Activated CD4-positive, alpha-beta memory T cell treated with anti-CD3 and anti-CD28 coated beads for 36 hours (primary cell): ENCODE data around the gene GPC1. TPM values are rescaled to one million over a fixed set of nuclear protein-coding genes. Genes with fewer than 3 reads are reported as not detected.

Experiments
- CTCF ChIA-PET: fragments of 350-600 bp; sonication (Branson Sonifier 250); formaldehyde crosslinking; loops from one replicate; lab custom pipeline; 2021; ENCODE audit warnings: antibody characterized with exemption, inconsistent platforms; lab: Charles Lee
- POLR2A ChIA-PET: fragments of 350-600 bp; sonication (Branson Sonifier 250); formaldehyde crosslinking; loops from one replicate; lab custom pipeline; 2021; ENCODE audit warnings: antibody characterized with exemption; lab: Charles Lee
- DNase-seq: peaks from one replicate; pipeline ENCODE4 v3.0.0-alpha.2; 2020
- H3K27ac Mint-ChIP-seq: one replicate; pipeline ENCODE4 v1.8.0; 2021; ENCODE audit warnings: mixed read lengths
- H3K27me3 Mint-ChIP-seq: one replicate; pipeline ENCODE4 v1.8.0; 2021; ENCODE audit warnings: mixed read lengths
- H3K36me3 Mint-ChIP-seq: one replicate; pipeline ENCODE4 v1.8.0; 2021; ENCODE audit warnings: mixed read lengths
- H3K4me1 Mint-ChIP-seq: one replicate; pipeline ENCODE4 v1.8.0; 2021; ENCODE audit warnings: low read depth, mixed read lengths
- H3K4me3 Mint-ChIP-seq: one replicate; pipeline ENCODE4 v1.8.0; 2021; ENCODE audit warnings: mild to moderate bottlenecking, mixed read lengths
- H3K9me3 Mint-ChIP-seq: one replicate; pipeline ENCODE4 v1.8.0; 2021; ENCODE audit warnings: mixed read lengths
- intact Hi-C: fragments of 100-400 bp; cut with micrococcal nuclease; formaldehyde crosslinking; loops from one replicate; pipeline ENCODE4 v1.15.1; 2023
- total RNA-seq, 2 experiments: library from RNA; stranded (reverse); gene quantifications; one replicate each; pipeline ENCODE4 v1.2.3, GENCODE V29; 2021

GPC1 gene
- total RNA-seq, 2 experiments from 2014 or later, result 4.7 to 4.9 TPM

DNA sequence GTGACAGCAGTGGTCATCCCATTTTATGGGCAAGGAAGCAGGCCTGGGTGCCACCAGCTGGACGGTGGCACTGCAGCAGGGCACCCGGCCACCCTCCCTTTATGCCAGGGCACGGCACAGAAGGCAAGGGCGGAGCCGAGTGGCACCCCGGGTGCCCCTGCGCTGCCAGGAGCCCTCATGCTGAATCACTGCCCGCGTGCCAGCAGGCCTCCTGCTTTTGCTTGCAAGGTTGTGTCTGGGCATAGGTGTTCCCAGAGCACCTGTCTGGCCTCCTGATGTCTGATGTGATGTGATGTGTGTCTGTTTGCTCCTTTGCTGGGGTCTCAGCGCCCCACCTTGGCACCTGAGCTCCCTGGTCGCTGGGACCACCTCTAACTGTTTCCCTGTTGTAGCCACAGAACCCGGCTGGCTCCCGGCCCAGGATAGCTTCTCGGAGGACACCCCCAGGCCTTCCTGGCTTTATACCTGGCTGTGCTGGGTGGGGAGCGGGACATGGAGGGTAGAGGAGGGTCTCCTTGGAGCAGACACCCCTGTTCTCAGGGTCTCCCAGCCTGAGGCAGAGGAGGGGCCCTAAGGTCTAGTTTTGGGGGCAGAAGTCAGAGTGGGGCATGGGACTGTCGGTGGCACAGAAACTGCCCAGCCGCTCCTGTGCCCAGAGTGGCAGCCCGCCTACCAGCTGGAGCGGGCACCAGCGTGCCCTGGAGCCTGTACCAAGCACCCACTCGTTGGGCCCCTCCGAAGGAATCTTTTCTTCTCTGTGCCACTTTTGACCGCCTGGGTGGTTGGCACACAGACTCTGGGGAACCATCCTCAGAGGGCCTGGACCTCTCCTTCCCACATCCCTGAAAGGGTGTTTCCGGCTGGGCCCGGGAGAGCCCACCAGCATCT, 3.6 kb downstream of the GPC1 start:
- ChIA-PET CTCF (interaction anchor here (0.7 to 1.9 kb wide), 6 partner anchors 23 to 207 kb away, joined by 3 to 24 read pairs (median 4); no protein-coding TSS in a partner anchor), POLR2A (no interaction called here)
- Mint-ChIP-seq H3K27me3 (peaks cover 15% of the 10 kb centered on the region), H3K4me3 (no peak overlapping the region), H3K27ac (no peak overlapping the region), H3K36me3 (no peaks in the 10 kb centered on the region), H3K4me1 (peaks cover 11% of the 10 kb centered on the region), H3K9me3 (no peaks in the 10 kb centered on the region)
- intact Hi-C loops, result loop anchor here (1.0 kb wide), 2 partner anchors 206 to 289 kb away; no protein-coding TSS in a partner anchor
- DNase-seq, result no peak

GRCh38 chr2:240439698-240440151, 4.3 kb downstream of the GPC1 start:
- CTCF ChIA-PET, result interaction anchor here (1.2 to 1.9 kb wide), 3 partner anchors 24 to 208 kb away, joined by 3 to 24 read pairs (median 5); no protein-coding TSS in a partner anchor

GRCh38 chr2:240440251-240440650, 4.8 kb downstream of the GPC1 start:
- H3K4me3 Mint-ChIP-seq, result no peak overlapping the region
- DNase-seq, result no peak
- POLR2A ChIA-PET, result no interaction called here
- peaks cover 6% of the 10 kb centered on the region for H3K4me1 Mint-ChIP-seq
- CTCF ChIA-PET, result interaction anchor here (1.9 kb wide), 1 partner anchor 208 kb away, joined by 24 read pairs; no protein-coding TSS in a partner anchor
- peaks cover 15% of the 10 kb centered on the region for H3K27me3 Mint-ChIP-seq
- no peak overlapping the region for H3K27ac Mint-ChIP-seq
- H3K36me3 Mint-ChIP-seq, result no peaks in the 10 kb centered on the region
- no peaks in the 10 kb centered on the region for H3K9me3 Mint-ChIP-seq
- intact Hi-C loops, result no loop called here

More at GRCh38 chr2:240439698-240440151, 4.3 kb downstream of the GPC1 start:
- Mint-ChIP-seq H3K4me1 (peaks cover 7% of the 10 kb centered on the region), H3K27ac (no peak overlapping the region), H3K4me3 (no peak overlapping the region), H3K36me3 (no peaks in the 10 kb centered on the region), H3K27me3 (peaks cover 15% of the 10 kb centered on the region), H3K9me3 (no peaks in the 10 kb centered on the region)
- DNase-seq, result no peak
- intact Hi-C loops, result no loop called here
- POLR2A ChIA-PET, result no interaction called here

DNA sequence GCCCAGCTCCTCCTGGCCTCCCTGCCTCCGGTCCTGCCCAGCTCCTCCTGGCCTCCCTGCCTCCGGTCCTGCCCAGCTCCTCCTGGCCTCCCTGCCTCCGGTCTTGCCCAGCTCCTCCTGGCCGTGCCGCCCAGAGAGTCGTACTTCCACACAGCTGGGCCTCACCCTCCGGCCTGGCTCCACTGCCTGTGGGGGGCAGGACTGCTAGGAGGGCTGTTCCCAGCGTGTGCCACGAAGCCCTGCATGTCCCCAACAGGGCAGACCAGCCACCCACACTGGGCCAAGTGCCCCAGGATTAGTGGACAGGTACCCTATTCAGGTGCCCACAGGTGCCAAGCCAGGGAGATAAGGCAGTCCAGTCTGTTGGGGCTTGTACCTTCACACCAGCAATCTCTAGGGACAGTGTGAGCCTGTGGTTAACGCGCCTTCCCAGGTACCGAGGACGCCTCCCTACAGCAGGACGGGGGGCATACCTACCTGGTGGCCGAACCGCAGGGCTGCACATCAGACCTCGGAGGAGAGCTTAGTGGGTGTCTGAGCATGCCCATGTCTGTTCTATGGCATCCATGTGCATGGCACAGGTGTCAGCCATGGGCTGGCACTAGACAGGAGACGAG, 5.3 kb downstream of the GPC1 start:
- no peaks in the 10 kb centered on the region for H3K36me3 Mint-ChIP-seq

GRCh38 chr2:240441326-240441992, 6.0 kb downstream of the GPC1 start:
- intact Hi-C loops, result no loop called here
- DNase-seq, result no peak
- POLR2A ChIA-PET, result no interaction called here
- no peaks in the 10 kb centered on the region for H3K36me3 Mint-ChIP-seq
- H3K27ac Mint-ChIP-seq, result no peak overlapping the region
- H3K9me3 Mint-ChIP-seq, result no peaks in the 10 kb centered on the region
- CTCF ChIA-PET, result no interaction called here
- H3K4me3 Mint-ChIP-seq, result no peak overlapping the region
- peaks cover 15% of the 10 kb centered on the region for H3K27me3 Mint-ChIP-seq
- H3K4me1 Mint-ChIP-seq, result peaks cover 6% of the 10 kb centered on the region

More for the DNA sequence above, 5.3 kb downstream of the GPC1 start:
- Mint-ChIP-seq H3K9me3 (no peaks in the 10 kb centered on the region), H3K4me3 (no peak overlapping the region), H3K27me3 (peaks cover 15% of the 10 kb centered on the region), H3K4me1 (peaks cover 6% of the 10 kb centered on the region), H3K27ac (no peak overlapping the region)
- intact Hi-C loops, result no loop called here
- ChIA-PET POLR2A (no interaction called here), CTCF (no interaction called here)
- no peak for DNase-seq

DNA sequence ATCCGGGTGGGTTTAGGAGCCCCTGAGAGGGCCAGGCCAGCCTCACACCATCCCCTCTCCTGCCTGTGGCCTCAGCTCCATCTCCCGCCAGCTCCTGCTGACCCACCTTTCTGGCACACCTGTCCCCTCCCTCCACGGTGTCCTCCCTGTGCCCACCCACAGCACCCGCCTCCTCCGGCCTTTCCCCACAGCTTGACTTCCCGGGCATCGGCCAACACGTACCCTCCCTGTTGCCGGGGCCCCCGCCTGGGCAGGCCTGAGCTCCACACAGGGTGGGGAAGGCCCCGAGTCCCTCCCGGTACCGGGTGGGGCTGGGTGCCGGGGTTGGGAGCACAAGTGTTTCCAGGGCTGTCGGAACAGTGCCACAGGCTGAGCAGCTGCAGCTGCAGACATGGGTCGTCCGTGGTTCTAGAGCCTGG, 6.5 kb downstream of the GPC1 start:
- CTCF ChIA-PET, result no interaction called here
- Mint-ChIP-seq H3K9me3 (no peaks in the 10 kb centered on the region), H3K36me3 (no peaks in the 10 kb centered on the region), H3K4me1 (peaks cover 6% of the 10 kb centered on the region), H3K27ac (no peak overlapping the region), H3K4me3 (no peak overlapping the region), H3K27me3 (peaks cover 13% of the 10 kb centered on the region)
- POLR2A ChIA-PET, result no interaction called here
- no peak for DNase-seq
- intact Hi-C loops, result no loop called here

- DNase-seq, result no peak
- intact Hi-C loops, result no loop called here
- Mint-ChIP-seq H3K4me1 (peaks cover under 1% of the 10 kb centered on the region), H3K27me3 (peaks cover 3% of the 10 kb centered on the region), H3K4me3 (no peak overlapping the region), H3K27ac (no peak overlapping the region), H3K9me3 (no peaks in the 10 kb centered on the region), H3K36me3 (no peaks in the 10 kb centered on the region)
- POLR2A ChIA-PET, result no interaction called here
- CTCF ChIA-PET, result no interaction called here
Measured at GRCh38 chr2:240442891-240443715, 7.6 kb downstream of the GPC1 start.

DNA sequence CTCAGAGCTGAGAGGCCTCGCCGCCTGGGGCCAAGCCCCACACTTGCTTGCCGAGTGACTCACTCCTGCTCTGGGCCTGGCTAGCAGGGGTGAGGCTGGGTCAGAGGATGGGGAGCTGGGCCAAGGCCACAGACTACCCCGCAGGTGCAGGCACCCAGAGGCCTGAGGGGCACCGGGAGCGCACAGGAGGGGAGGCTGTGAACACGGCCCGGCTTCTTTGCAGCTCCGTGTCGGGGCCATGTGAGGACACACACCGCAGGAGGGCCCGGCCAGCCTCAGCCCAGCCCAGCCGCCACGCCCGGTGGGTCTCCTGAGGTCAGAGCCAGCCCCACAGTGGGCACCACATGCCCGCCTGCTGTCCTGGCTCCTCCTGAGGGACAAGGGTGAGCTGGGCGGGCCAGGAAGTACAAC, 8.4 kb downstream of the GPC1 start:
- no peaks in the 10 kb centered on the region for H3K4me1 Mint-ChIP-seq
- H3K36me3 Mint-ChIP-seq, result no peaks in the 10 kb centered on the region
- intact Hi-C loops, result no loop called here
- DNase-seq, result no peak
- ChIA-PET CTCF (no interaction called here), POLR2A (no interaction called here)
- H3K4me3 Mint-ChIP-seq, result no peak overlapping the region
- H3K27me3 Mint-ChIP-seq, result peaks cover under 1% of the 10 kb centered on the region
- H3K27ac Mint-ChIP-seq, result no peak overlapping the region
- H3K9me3 Mint-ChIP-seq, result no peaks in the 10 kb centered on the region

DNA sequence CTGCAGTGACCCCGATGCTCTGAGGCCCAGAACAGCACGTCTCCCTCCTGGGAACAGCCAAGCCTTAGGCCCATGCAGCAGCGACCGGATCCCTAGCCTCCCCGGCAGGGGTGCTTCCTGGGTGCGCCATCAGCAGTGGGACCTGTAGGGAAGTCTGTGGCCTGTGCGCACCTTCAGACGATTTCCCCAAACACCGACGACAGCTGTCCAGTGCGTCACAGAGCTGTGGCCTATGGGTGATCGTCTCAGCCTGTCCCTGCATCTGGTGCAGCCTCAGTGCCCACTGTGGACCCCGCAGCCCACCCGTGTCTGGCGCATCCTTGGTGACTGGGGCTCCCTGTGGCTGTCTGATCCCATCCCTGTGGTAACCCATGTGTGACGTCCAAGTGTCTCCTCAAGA, 9.0 kb downstream of the GPC1 start:
- no peak overlapping the region for H3K4me3 Mint-ChIP-seq
- DNase-seq, result no peak
- no peaks in the 10 kb centered on the region for H3K4me1 Mint-ChIP-seq
- ChIA-PET CTCF (no interaction called here), POLR2A (no interaction called here)
- no peaks in the 10 kb centered on the region for H3K36me3 Mint-ChIP-seq
- no peak overlapping the region for H3K27ac Mint-ChIP-seq
- peaks cover 1% of the 10 kb centered on the region for H3K27me3 Mint-ChIP-seq
- intact Hi-C loops, result no loop called here
- H3K9me3 Mint-ChIP-seq, result no peaks in the 10 kb centered on the region

GRCh38 chr2:240445961-240446663, 10.6 kb downstream of the GPC1 start:
- Mint-ChIP-seq H3K4me3 (no peak overlapping the region), H3K4me1 (no peaks in the 10 kb centered on the region), H3K9me3 (no peaks in the 10 kb centered on the region), H3K27me3 (peaks cover 17% of the 10 kb centered on the region), H3K36me3 (no peaks in the 10 kb centered on the region), H3K27ac (no peak overlapping the region)
- DNase-seq, result no peak
- CTCF ChIA-PET, result no interaction called here
- POLR2A ChIA-PET, result no interaction called here
- intact Hi-C loops, result no loop called here

DNA sequence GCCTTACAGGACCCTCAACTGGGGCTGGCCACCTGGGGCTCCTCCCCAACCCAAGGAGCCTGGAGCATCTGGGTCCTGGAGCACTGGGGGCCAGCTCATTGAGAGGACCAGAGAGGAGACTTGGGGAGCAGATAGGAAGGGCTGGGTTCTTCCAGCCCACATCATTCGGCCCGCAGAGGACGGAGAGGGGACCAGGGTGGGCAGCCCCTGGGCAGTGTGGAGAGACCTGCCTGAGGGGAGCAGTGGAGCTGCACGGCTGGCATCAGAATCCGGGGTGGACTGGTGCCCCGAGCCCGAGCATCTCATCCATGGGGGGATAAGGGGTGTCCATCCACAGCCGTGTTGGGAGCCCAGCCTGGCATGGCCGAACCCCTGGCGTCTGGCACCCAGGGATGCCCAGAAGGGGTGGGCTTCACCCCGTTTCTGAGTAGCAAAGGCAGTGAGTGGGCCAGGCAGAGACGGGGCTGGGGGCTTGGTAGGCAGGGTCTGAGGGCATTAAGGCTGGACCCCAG, 11.3 kb downstream of the GPC1 start:
- Mint-ChIP-seq H3K4me3 (no peak overlapping the region), H3K9me3 (no peaks in the 10 kb centered on the region), H3K36me3 (no peaks in the 10 kb centered on the region), H3K27me3 (peaks cover 21% of the 10 kb centered on the region), H3K27ac (no peak overlapping the region), H3K4me1 (no peaks in the 10 kb centered on the region)
- intact Hi-C loops, result no loop called here
- DNase-seq, result no peak
- CTCF ChIA-PET, result no interaction called here
- POLR2A ChIA-PET, result no interaction called here
